NB4 (cell line): Measurements from ENCODE around the gene TMC8.

Experiments
- DNase-seq: peaks from one replicate; pipeline ENCODE4 v3.0.0; 2010; ENCODE audit warnings: low read depth
- H3K4me3 ChIP-seq: one replicate; pipeline ENCODE4 v1.5.1; 2011; ENCODE audit warnings: mild to moderate bottlenecking, low read depth, low read length, moderate library complexity
- MYC ChIP-seq: IDR thresholded peaks from 2 replicates; pipeline ENCODE4 v1.6.1; 2011; ENCODE audit warnings: low read depth, low read length
- POLR2A ChIP-seq: IDR thresholded peaks from 2 replicates; pipeline ENCODE4 v1.6.1; 2011; ENCODE audit warnings: mild to moderate bottlenecking; ENCODE audit not compliant: insufficient read length; ENCODE audit errors: extremely low read depth
- TF ChIP-seq, protein P1 (sequence below): IDR thresholded peaks from 2 replicates; pipeline ENCODE4 v1.6.1; 2011; ENCODE audit warnings: low read depth, low read length
- TF ChIP-seq, protein P2 (sequence below): IDR thresholded peaks from one replicate; pipeline ENCODE4 v1.5.1; 2012; ENCODE audit warnings: low read depth, low read length

TMC8 gene

DNA sequence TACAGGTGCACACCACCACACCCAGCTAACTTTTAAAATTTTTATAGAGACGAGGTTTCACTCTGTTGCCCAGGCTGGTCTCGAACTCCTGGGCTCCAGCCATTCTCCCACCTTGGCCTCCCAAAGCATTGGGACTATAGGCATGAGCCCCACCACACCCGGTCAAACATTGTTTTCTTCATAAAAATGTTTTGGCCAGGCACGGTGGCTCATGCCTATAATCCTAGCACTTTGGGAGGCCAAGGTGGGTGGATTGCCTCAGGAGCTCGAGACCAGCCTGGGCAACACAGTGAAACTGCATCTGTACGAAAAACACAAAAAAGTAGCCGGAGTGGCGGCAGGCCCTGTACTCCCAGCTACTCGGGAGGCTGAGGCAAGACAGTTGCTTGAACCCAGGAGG is 14.2 kb upstream of the TMC8 start:
- no peak for DNase-seq
- H3K4me3 ChIP-seq: no peak overlapping the region
- TF ChIP-seq, protein P1, sequence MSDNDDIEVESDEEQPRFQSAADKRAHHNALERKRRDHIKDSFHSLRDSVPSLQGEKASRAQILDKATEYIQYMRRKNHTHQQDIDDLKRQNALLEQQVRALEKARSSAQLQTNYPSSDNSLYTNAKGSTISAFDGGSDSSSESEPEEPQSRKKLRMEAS: no peak
- TF ChIP-seq, protein P2, sequence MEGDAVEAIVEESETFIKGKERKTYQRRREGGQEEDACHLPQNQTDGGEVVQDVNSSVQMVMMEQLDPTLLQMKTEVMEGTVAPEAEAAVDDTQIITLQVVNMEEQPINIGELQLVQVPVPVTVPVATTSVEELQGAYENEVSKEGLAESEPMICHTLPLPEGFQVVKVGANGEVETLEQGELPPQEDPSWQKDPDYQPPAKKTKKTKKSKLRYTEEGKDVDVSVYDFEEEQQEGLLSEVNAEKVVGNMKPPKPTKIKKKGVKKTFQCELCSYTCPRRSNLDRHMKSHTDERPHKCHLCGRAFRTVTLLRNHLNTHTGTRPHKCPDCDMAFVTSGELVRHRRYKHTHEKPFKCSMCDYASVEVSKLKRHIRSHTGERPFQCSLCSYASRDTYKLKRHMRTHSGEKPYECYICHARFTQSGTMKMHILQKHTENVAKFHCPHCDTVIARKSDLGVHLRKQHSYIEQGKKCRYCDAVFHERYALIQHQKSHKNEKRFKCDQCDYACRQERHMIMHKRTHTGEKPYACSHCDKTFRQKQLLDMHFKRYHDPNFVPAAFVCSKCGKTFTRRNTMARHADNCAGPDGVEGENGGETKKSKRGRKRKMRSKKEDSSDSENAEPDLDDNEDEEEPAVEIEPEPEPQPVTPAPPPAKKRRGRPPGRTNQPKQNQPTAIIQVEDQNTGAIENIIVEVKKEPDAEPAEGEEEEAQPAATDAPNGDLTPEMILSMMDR: no peak
- TF ChIP-seq POLR2A (no peak), MYC (no peak)

DNA sequence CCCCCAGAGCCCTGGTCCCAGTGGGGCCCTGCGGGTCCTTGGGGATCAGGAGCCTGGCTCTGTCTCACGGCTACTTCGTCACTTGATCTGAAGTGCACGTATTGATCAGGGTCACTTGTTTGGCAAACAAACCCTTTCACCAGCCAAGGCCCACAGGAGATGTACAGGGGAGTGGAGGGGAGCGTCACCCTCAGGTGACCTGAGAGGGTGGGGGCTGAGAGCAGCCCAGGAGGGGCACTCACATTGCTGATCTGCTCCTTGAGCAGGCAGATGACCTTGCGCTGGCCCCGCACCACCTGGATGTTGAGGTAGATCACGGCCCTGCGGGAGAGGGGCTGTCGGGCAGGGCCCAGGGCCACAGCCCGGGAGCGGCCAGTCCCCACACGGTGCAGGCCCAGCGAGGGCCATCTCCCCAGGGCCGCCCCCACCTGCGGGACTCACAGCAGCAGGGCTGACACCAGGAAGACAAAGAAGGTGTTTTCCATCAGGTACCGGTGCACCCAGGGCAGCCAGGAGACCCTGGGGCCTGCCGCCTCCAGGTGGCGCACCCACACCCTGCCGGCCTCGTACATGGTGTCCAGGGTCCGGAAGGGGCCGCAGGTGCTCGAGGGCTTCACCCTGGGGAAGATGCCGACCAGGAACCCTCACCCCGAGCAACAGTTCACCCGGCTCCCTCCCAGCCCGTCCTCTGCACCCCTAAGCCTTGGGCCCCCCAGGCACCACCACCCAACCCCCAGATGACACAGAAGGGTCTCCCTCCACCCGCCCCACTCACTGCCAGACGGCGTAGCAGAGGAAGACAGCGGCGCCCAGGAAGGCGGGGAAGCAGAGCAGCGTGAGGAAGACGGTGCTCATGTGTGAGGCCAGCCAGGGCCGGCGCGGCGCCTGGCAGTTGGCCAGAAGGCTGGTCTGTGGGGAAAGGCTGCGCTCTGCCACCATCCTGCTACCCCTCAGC is 13.3 kb upstream of the TMC8 start:
- TF ChIP-seq, protein P1: no peak
- TF ChIP-seq, protein P2: peak; percentile 14
- no peak for DNase-seq
- H3K4me3 ChIP-seq: no peak overlapping the region

DNA sequence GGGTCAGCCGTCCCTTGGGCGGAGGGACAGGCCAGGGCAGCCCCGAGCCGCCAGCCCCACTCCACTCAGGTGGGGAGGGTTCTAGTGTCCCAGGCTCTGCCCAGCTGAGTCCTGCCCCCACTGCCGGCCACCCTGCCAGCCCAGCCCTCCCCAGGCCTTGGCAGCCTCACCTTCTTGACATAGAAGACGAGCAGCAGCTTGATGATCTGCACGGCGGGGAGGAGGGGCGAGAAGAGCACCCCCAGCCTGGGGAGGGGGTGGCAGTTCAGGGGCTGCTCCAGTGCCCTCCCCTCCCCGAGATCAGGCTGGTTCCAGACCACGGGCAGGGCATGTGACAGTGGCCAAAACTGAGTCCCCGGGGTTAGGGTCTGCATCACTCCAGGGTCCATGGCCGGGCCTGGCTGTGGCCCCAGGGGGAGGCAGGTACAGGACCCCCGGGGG is 11.8 kb upstream of the TMC8 start:
- H3K4me3 ChIP-seq: no peak overlapping the region
- TF ChIP-seq, protein P1: no peak
- TF ChIP-seq, protein P2: no peak
- no peak for DNase-seq

DNA sequence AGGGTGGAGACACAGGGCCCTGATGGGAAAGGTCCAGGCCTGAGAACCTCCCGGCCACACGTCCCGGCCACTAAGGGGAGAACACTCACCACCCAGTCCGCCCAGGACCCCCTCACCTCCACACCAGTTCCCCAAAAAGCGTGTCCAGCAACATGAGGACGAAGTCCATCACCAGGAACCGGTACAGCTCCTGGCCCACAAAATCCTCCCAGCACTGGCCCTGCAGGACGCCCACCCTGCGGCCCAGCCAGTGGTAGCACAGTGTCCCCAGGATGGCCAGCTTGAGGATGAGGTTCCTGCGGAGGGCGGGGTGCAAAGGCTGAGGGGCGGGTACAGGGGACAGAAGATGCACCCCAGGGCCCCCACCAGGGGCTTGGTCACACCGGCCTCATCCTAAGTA is 10.0 kb upstream of the TMC8 start:
- no peak overlapping the region for H3K4me3 ChIP-seq
- DNase-seq: no peak
- TF ChIP-seq MYC: no peak
- TF ChIP-seq, protein P1: no peak
- TF ChIP-seq POLR2A: no peak
- TF ChIP-seq, protein P2: no peak

DNA sequence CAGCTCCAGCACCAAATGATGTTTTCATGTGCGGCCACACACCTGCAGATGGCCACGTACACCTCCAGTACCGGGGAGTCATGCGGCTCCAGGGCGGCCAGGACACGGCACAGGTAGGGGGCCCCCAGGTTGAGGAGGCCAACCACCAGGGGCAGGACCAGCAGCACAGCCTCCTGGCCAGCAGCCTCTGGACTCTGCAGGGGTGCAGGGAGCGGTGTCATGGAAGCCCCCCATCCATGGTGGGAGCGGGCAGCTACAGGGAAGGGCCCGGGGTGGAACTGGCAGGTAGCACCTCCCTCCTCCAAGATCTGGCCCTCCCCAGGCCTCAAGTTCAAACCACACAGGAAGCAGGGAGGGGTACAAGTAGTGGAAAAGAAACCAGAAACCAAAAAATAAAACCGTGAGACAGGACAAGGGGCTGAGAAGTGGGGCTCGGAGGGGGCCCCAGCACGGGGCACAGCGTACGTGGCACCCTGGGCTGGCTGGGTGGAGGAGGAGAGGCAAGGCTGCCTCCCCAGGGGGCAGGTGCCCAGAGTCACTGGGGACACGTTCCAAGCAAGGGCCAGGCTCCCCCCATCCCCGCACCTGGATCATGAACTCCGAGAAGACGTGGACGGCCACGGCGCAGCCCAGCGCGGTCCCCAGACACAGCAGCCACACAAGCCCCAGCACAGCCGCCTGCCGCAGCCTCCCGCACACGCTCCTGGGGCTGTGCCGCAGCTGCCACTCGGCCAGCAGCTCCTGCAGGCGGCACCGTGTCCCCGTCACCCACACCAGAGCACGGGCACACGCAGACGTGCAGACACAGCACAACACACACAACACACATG is 9.4 kb upstream of the TMC8 start:
- TF ChIP-seq, protein P1: no peak
- TF ChIP-seq POLR2A: no peak
- TF ChIP-seq, protein P2: no peak
- TF ChIP-seq MYC: no peak
- DNase-seq: peak; percentile 43
- H3K4me3 ChIP-seq: no peak overlapping the region
